Kidney epithelial cell (primary cell): ENCODE data around the gene TMEM140. TPM values are rescaled to one million over a fixed set of nuclear protein-coding genes. Genes with fewer than 3 reads are reported as not detected.

ENCODE experiments used
- DNase-seq: peaks from one replicate; pipeline ENCODE4 v3.0.0-alpha.2; 2010; ENCODE audit warnings: low read depth
- H3K27me3 ChIP-seq: 2 replicates; pipeline ENCODE4 v1.6.0; 2011; ENCODE audit warnings: low read length; ENCODE audit not compliant: control insufficient read depth, insufficient read depth
- H3K36me3 ChIP-seq: 2 replicates; pipeline ENCODE4 v1.5.1; 2011; ENCODE audit warnings: low read length; ENCODE audit not compliant: control insufficient read depth, insufficient read depth
- H3K4me3 ChIP-seq: 2 replicates; pipeline ENCODE4 v1.5.1; 2011; ENCODE audit warnings: low read depth, mild to moderate bottlenecking, control low read depth, low read length
- CTCF ChIP-seq: IDR thresholded peaks from 2 replicates; pipeline ENCODE4 v1.5.1; 2011; ENCODE audit warnings: mild to moderate bottlenecking, moderate library complexity, low read length, control low read depth, inconsistent platforms; ENCODE audit not compliant: insufficient read depth, poor library complexity, severe bottlenecking
- total RNA-seq: library from RNA; depleted of rRNA; stranded (reverse); fragments of >200 nt; gene quantifications from 2 replicates; pipeline ENCODE4 v1.2.3, GENCODE V29; 2015

The TMEM140 gene
- total RNA-seq, 1 donor from 2014 or later, result 1.8 TPM

- Histone ChIP-seq H3K27me3 (no peaks in the 10 kb centered on the region), H3K36me3 (peaks cover 2% of the 10 kb centered on the region), H3K4me3 (no peak overlapping the region)
- DNase-seq, result no peak
- peak; percentile 5 for TF ChIP-seq CTCF
Observed at GRCh38 chr7:135164357-135165061, 16.6 kb downstream of the TMEM140 start.

- no peak overlapping the region for H3K4me3 ChIP-seq
- TF ChIP-seq CTCF, result no peak
- no peak for DNase-seq
- H3K36me3 ChIP-seq, result peaks cover 2% of the 10 kb centered on the region
- H3K27me3 ChIP-seq, result no peaks in the 10 kb centered on the region
Observed at GRCh38 chr7:135165862-135166261, 18.0 kb downstream of the TMEM140 start.

- no peak for TF ChIP-seq CTCF
- Histone ChIP-seq H3K36me3 (peaks cover 2% of the 10 kb centered on the region), H3K27me3 (no peaks in the 10 kb centered on the region), H3K4me3 (no peak overlapping the region)
- no peak for DNase-seq
Observed at GRCh38 chr7:135166338-135166990, 18.6 kb downstream of the TMEM140 start.

- no peak overlapping the region for H3K4me3 ChIP-seq
- H3K36me3 ChIP-seq, result peaks cover 2% of the 10 kb centered on the region
- no peak for DNase-seq
- no peak for TF ChIP-seq CTCF
- H3K27me3 ChIP-seq, result no peaks in the 10 kb centered on the region
Observed at GRCh38 chr7:135167365-135167917, 19.6 kb downstream of the TMEM140 start.

GRCh38 chr7:135168001-135168400 lies 20.1 kb downstream of the TMEM140 start:
- no peak overlapping the region for H3K4me3 ChIP-seq
- no peak for DNase-seq
- peaks cover 2% of the 10 kb centered on the region for H3K36me3 ChIP-seq
- no peak for TF ChIP-seq CTCF
- no peaks in the 10 kb centered on the region for H3K27me3 ChIP-seq
